GM12892 (cell line): ENCODE results near the gene NIT2. TPM values are rescaled to one million over a fixed set of nuclear protein-coding genes. Genes with fewer than 3 reads are reported as not detected.

Experiments used
- DNase-seq: peaks from one replicate; pipeline ENCODE4 v3.0.0; 2011; ENCODE audit not compliant: insufficient read length
- FAIRE-seq: peaks from 2 replicates; lab custom pipeline; 2011; peaks lifted over from hg19 to GRCh38; lab: Jason Lieb, UNC
- POLR2A ChIP-seq: IDR thresholded peaks from 2 replicates; pipeline ENCODE4 v1.6.1; 2011; ENCODE audit warnings: low read depth, low read length, control low read depth
- POLR2AphosphoS5 ChIP-seq: IDR thresholded peaks from 2 replicates; pipeline ENCODE4 v1.6.1; 2011; ENCODE audit warnings: low read depth, low read length, control low read depth
- TAF1 ChIP-seq: IDR thresholded peaks from 2 replicates; pipeline ENCODE4 v1.6.1; 2011; ENCODE audit warnings: low read depth, mild to moderate bottlenecking, control low read depth, low read length, borderline replicate concordance
- polyA plus RNA-seq: library from polyadenylated mRNA; unstranded; fragments of >200 nt; gene quantifications from one replicate; pipeline ENCODE4 v1.2.1, GENCODE V29; 2012; ENCODE audit warnings: missing spikeins, inconsistent platforms; ENCODE audit not compliant: missing spikeins

NIT2 gene, protein sequence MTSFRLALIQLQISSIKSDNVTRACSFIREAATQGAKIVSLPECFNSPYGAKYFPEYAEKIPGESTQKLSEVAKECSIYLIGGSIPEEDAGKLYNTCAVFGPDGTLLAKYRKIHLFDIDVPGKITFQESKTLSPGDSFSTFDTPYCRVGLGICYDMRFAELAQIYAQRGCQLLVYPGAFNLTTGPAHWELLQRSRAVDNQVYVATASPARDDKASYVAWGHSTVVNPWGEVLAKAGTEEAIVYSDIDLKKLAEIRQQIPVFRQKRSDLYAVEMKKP
- 130 TPM for polyA plus RNA-seq

DNA sequence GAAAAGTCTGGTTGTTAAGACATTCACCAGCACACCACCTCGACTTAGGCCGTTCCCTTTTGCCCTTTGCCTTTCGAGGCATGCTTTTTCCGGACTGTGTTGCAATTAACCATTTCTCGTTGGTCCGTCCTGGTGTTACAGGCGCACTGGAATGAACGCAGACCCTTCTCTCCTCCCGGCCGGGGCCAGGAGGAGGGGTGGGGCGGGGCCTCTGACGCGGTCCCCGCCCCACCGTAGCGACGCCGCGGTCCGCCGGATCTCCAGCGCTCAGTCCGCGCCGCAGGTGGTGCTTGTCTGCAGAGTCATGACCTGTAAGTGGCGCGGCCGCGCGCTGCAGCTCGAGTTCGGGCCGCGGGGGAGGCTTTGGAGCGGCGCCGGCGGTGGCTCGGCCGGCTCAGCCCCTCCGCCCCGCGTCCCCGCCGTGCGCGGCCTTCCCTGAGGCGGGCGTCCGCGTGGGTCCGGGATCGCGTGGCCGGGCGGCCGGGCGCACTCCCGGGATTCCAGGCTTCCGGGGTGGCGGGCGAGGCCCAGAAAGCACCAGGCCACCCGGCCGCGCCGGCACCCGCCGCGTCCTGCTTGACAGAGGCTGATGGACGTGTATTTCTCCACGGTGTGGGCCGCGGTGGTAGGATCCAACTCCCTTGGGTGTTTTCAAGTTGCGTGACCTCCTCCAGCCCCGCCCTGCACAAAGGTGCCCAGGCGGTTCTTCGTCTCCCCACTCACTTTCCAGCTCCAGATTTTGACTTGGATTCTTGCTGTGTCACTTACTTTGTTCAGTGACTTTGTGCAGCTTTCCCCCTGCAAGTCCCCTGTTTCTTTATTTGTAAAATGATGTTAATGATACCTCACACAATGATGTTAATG, at the start of gene NIT2:
Gene NIT2, plus strand, starts transcription at position 270 of the 864 bp plus-strand sequence. Its CDS starts 35 bp downstream, at position 305.
- peak; percentile 91 for TF ChIP-seq POLR2A
- peak; percentile 72 for TF ChIP-seq TAF1
- TF ChIP-seq POLR2AphosphoS5 = peak; percentile 77; the same call in 1 of the 2 replicates
- peak; percentile 85 for DNase-seq
- peak; percentile 92 for FAIRE-seq

DNA sequence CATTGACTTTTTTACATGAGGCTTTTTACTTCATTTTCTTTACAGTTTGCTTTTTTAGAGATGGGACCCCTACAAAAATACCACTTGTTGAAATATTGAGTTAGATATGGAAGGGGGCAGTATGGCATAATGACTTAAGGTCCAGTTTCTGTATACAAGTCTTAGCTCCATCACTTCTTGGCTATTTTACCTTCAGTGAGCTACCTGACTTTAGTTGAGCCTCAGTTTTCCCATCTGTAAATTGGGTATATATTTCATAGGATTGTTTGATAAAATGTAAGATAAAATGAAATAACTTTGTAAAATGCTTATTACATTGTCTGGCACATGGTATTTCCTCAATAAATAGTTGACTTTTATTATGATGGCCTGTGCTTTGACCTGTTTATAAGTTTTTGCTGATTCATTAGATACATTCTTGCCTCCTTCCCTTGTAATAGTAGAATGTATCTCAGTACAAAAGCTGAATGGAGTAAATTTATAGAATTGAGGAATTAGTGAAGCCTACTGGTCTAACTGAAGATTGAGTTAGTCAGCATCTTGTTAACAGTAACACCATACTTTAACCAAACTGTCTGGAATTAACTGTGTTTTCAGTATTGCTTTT, 46.2 kb upstream of the NIT2 start:
- FAIRE-seq (no peak), DNase-seq (no peak)
- TF ChIP-seq POLR2AphosphoS5 = no peak
- TF ChIP-seq TAF1 = no peak
- no peak for TF ChIP-seq POLR2A

DNA sequence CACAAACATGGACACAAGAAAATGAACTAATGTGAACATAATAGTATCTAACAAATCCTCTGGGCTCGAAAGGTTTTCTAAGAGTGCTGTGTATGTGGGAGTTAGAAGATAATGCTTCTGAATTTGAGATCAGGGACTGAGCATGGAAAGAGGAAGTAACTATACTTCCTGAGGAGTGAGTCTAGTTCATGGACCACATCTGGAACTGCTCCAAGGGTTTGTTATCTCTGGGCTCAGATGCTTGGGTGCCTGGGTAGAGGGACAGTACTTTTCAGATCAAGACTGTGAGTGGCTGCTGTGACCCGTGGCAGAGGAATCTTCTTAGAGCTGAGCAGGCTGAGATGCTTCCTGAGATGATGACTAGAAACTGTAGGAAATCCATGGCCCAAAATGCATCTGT, 45.2 kb upstream of the NIT2 start:
- no peak for FAIRE-seq
- TF ChIP-seq POLR2A (no peak), POLR2AphosphoS5 (no peak), TAF1 (no peak)
- no peak for DNase-seq

DNA sequence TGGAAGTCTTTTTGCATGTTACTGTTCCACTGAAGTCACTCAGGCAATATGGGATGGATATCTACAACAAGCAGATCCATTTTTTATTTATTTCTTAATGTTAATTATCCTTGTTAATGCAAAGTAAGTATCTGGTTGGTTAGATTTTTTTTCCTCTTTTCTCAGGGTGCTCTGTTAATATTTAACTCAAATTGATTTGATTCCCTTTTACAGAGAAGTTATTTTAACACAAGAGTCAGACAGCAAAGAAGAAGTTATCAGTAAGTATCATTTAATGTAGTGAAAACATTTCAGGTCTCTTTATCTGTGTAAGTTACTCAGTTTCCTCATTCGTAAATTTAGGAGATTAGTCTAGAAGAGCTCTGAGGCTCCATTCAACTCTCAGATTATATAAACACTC, 39.5 kb upstream of the NIT2 start:
- no peak for TF ChIP-seq POLR2A
- TF ChIP-seq TAF1 = no peak
- no peak for TF ChIP-seq POLR2AphosphoS5
- DNase-seq (no peak), FAIRE-seq (no peak)

DNA sequence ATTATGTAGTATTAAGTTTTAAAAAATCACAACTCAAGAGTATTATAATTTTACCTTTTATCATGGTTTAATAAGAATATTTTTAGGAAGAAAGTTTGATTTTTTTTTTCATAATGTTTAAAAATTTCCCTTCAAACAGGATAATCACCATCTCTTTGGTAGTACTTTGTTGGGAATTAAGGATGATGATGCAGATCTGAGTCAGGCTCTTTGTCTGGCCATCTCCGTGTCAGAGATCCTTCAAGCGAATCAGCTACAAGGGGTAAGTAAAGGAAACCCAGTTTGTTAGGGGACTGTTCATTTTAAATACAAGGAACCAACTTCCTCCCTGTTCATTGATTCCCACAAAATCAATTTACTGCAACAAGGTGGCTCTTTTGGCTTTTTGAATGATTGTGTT, 36.8 kb upstream of the NIT2 start:
- FAIRE-seq (no peak), DNase-seq (no peak)
- no peak for TF ChIP-seq POLR2AphosphoS5
- TF ChIP-seq POLR2A = no peak
- no peak for TF ChIP-seq TAF1

DNA sequence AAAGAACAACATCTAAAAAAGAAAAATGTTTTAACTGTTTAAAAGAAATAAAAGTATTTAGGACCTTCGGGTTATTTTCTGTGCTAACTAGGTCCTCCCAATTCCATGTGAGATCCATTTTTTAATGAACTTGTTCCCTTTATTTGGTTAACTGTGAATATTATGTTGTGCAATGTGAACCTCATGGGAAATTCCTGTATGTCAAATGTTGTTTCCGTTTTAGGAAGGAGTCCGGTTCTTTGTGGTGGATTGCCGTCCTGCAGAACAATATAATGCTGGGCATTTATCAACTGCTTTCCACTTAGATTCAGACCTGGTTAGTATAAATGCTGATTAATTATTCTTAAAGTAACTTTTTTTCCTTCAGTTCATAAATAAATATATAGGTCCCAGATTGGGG, 35.5 kb upstream of the NIT2 start:
- TF ChIP-seq POLR2AphosphoS5 (no peak), POLR2A (no peak), TAF1 (no peak)
- FAIRE-seq = no peak
- DNase-seq = no peak

DNA sequence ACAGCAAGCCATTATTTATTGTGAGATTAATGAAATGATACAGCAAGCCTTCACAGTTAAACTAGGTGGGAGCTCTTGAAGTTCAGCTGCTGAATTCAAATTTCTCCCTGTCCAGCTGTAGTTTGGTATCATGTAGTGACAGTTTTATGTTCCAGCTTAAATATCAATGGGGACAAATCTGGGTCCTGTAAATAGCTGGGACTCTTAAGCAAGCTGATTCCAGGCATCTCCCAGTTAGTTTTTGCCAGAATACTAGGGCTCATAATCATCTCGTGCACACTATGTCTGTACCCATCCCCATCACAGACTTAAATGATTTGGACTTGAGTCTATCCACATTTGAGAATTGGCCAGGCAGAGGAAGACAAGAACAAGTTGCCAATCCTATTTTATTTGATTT, 27.9 kb upstream of the NIT2 start:
- no peak for TF ChIP-seq POLR2A
- no peak for TF ChIP-seq POLR2AphosphoS5
- TF ChIP-seq TAF1 = no peak
- FAIRE-seq = no peak
- no peak for DNase-seq

DNA sequence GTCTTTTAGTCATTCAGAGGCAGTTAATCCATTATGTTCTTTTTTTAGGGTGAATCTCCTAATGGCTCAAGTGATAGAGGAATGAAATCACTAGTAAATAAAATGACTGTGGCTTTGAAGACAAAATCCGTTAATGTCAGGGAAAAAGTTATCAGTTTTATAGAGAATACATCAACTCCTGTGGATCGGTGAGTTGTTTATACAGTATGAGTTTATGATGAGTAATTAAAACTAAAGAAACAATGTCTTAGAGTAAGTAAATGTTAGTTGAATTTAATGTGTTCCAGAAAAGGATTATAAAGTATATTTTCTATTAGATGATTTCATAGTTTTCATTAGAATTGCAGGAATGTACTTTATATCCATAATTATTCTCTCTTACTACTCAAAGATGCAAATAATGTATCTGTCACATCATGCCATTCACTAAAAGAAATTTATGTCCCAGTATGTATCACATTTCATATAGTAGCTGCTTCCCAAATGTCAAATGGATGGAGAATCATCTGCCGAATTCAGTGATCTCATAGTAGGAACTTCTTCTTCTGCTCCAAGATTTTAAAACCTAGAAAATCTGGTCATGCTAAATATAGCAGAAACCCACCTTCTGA, 24.1 kb upstream of the NIT2 start:
- TF ChIP-seq TAF1 (no peak), POLR2AphosphoS5 (no peak), POLR2A (no peak)
- FAIRE-seq = no peak
- DNase-seq = no peak

DNA sequence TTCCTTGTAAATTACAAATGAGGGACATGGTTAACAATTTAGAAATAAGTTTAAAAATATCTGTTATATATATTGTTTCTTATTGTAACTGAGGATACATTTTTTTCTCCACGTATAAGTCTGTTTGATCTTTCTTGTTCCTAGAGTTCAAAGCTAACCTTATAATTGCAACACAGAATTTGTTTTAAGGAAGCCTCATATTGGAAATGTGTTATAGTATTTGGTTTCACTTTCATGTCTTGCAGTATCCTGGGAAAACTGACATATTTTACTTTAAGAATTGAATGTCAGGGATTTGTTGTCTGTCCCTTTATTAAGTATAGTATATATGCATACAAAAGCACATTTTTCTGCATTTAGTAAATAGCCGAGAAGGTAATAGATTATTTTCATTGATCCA, 23.5 kb upstream of the NIT2 start:
- DNase-seq = no peak
- no peak for FAIRE-seq
- TF ChIP-seq POLR2AphosphoS5 = no peak
- TF ChIP-seq POLR2A = no peak
- no peak for TF ChIP-seq TAF1

DNA sequence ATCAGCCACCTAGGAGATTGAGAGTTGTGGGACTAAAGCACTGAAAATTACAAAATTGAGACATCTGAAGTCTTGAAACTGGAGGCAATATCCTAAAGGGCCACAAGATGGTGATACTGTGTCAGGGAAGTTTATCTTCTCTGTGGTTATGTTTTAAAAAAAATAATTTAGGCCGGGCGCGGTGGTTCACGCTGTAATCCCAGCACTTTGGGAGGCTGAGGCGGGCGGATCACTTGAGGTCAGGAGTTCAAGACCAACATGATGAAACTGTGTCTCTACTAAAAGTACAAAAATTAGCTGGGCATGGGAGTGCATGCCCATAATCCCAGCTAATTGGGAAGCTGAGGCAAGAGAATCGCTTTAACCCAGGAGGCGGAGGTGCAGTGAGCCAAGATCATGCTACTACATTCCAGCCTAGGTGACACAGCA, 17.9 kb upstream of the NIT2 start:
- DNase-seq (no peak), FAIRE-seq (peak; percentile 93)
- TF ChIP-seq POLR2AphosphoS5 (no peak), TAF1 (no peak), POLR2A (no peak)

DNA sequence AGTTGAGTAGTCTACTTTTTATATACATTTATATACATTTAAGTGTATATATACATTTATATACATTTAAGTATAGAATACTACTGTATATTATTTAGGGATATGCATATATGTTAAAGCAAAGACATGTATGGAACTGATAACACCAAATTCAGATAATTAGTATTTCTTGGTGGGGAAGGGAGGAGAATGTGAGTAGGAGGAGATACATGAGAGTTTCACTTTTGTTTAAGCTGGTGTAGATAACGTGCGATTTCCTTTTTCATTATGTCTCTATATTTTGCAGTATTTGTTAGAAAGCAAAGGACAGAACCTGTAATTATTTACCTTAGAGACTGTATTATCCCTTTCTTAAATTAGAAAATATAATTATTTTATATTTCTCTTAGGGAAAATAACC, 16.6 kb upstream of the NIT2 start:
- no peak for TF ChIP-seq TAF1
- TF ChIP-seq POLR2A = no peak
- TF ChIP-seq POLR2AphosphoS5 = no peak
- DNase-seq = no peak
- FAIRE-seq = peak; percentile 65
